ENCODE measurements around the gene TAGLN2.
"Not testable (repeated sequence)": the region's sequence is repeated elsewhere in the genome, so short reads cannot be mapped to it uniquely, and the experiment has no call there.

TAGLN2 gene

DNA sequence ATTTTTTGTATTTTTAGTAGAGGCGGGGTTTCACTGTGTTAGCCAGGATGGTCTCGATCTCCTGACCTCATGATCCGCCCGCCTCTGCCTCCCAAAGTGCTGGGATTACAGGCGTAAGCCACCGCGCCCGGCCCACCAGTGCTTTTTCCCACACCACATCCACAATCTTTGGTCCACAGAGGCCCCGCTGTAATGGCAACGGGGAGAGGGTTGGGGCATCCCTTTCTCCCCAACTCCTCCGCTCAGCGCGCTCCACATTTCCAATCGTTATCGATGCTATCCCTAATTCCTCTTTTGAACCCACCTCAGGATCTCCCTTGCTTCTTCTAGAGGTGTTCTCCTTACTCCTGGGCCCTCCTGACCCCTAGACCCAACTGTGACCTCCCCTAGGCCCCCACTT, 25.7 kb downstream of the TAGLN2 start:
- not testable (repeated sequence) for DNase-seq (ENCODE audit: low read depth)

DNA sequence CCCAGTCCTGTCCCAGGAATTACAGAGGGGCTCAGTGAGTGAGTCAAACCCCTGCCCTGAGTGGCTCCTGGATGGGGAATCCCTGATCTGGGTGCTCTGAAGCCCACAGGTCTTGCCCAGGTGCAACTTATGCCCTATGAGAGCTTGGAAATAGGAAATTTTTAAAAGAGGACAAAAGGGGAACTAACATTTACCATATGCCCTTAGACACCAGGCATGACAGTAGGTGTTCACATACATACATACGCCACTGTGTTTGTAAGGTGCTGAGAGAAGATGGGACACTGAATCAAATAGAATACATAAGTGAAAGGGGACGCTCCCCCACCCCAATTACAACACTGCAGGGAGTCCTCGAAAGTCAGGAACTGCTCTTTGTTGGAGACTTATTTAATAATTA, 26.8 kb downstream of the TAGLN2 start:
- DNase-seq (ENCODE audit: low read depth): no peak

DNA sequence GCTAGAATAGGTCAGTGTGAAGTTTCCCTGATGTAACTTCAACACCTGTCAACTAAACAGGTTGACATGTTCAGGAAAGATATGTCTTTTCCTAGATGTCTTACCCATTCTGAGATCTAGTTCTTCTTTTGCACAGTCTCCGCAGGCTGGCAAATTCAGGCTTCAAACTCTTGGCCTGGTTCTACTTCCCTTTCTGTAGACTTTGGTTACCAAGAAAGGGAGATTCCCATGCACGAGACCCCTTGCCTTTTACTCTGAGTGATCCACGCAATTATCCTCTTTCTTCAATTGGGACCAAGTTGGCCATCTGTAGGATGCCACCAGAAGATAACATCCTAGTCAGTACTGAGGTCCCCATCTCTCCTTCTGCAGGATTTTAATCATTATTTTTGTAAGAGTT, 27.3 kb downstream of the TAGLN2 start:
- DNase-seq (ENCODE audit: low read depth): no peak

DNA sequence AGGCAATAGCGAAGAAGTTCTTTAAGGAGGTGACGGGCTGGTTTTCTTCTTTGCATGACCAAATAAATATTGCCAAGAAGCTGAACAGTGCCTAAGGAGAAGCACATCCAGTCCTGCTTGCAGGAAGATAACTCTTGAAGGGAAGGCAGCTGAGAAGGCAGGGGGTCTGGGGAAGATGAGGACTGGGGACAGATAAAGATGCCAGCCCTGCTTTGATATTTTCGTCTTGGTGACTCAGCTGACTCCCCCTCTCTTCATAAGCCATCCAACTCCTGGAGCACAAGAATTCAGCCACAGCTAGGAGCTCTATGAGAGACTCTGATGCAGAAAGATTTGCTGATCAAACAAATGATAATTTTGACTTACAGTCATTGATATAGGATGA, 28.8 kb downstream of the TAGLN2 start:
- DNase-seq (ENCODE audit: low read depth): no peak

DNA sequence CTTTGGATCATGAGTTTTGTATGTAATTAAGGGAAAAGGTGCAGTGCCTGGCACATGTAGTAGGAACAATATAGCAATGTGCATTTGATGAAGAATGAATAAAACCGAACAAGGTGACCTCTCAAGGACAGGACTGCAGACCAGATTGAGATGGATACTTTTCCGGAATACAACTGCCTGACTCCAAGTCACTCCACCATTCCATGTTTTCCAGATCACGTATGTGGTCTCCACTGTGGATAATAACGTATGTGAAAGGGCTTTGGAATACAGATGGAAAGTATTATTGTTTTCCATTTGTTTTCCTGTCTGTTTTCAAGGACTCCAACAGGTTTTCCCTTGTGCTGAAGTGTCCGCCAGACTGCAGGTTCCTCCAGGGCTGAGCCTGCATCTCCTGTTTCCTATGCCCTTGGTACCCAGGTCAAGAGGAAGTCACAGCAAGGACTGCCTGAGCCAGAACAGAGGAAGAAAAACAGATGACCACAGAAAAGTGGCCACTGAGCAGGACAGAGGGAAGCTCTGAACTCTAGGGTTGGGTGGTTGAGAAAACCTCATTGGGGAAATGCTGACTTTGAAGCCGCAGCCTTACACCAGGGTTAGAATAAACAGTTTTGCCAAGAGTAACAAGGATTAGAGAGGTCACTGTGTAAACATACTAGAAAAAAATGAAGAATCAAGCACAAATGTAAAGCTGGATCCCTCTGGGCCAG, 29.3 kb downstream of the TAGLN2 start:
- no peak for DNase-seq (ENCODE audit: low read depth)

DNA sequence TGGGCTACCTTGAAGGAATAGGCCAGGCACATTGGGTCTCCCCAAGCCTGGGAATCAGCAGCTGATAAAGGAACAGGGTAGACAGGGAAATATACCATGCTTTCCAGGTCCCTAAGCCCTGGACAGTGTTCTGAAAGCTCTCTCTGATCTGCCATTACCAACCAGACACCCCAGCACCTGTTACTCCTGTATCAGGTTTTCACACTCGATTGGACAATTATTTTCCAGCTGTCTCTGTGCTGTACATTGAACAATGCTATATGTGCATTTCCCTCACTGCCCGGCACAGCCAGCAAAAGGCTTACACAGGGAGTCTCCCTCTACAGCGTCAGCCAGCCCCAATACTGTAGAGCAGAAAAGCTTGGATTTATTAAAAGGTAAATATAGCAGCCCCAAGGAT, 30.0 kb downstream of the TAGLN2 start:
- DNase-seq (ENCODE audit: low read depth): no peak

DNA sequence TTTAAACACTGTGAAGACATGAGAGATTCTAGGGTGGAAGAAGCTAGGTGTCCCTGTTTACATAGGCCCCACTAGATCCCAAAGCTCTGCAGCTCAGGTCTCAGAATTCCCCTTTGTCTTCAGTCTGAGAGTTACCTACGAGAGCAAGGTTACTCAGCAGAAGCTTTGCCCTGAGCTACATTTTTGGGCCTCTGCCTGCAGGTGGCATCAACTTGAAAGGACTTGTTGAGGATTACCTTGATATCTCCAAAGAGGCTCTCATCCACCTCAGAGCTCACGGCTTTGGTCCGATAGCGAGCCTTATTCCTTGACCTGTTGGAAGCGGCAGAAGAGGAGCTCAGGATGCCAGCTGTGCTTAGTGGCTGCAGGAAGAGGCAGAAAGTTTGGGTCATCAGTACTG, 32.4 kb downstream of the TAGLN2 start:
- DNase-seq (ENCODE audit: low read depth): no peak

DNA sequence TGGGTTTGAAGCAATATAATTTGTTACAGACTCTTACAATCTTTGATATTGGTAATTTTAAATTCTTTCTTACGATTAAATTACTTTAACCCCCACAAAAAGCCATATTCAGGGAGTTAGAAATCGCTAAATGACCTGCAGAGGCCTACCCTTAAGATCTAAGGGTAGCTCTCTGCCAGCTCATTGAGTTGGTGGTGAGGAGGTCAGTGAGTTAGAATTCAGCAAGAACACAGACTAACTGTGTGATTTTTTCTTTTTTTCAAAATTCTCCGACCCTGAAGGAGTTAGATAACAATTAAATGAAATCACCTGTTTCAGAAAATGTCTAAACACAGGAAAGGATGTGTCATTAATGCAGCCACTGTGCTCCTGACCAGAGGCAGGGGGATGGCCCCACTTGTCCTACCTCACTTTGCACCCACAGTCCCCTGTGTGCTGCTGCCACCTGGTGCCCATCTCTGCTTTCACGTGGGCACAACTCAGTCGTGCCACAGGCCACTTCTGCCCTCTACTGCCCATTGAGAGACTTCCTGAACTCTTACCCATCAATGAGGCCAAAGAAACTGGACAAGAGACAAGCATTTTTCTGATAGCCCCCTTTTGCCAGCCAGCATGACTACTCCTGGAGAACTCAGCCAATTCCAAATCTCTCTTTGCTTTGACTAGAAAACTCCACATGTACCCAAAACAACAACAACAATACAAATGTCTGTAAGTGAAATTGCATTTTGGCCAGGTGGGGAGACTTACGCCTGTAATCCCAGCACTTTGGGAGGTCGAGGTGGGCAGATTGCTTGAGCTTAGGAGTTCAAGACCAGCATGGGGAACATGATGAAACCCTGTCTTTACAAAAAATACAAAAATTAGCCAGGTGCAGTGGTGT, 33.8 kb downstream of the TAGLN2 start:
- peak; percentile 84 for DNase-seq (ENCODE audit: low read depth)

DNA sequence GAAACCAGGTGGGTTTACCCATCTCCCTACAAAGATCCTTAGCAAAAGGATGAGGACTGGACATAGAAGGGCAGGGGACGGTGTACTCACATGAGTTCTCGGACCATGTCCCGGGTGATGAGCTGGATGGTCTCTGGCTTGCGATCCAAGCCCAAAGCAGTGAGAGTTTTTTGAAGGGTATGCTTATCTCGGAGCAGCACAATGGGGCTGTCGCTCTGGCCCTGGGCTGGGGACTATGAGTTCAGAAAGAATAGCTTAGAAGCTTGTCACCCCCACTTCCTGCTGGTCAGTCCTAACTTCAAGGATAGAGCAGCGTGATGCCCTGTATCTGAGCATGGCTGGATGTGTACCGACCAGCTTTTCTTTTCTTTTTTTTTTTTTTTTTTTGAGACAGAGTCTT, 34.9 kb downstream of the TAGLN2 start:
- no peak for DNase-seq (ENCODE audit: low read depth)

DNA sequence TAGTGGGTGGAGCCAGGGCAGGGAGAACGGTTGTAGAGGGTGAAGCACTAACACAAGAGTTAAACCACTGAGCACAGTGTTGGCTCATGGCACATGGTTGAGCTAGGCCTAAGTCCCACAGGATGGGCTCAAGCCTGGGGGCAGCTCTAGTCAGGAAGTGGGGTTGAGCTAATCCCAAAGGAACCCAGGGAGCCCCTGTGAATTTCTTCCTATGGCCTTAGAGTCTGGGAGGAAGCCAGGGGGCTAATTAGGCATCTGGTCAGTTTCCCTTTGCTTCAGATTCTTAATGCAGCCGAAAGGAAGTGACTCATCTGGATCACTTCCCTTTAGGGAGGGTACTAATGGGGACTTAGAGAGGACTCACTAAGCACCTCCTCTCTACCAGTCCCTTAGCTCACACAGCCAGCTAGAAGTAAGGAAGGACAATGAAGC, 35.5 kb downstream of the TAGLN2 start:
- peak; percentile 91 for DNase-seq (ENCODE audit: low read depth)

DNA sequence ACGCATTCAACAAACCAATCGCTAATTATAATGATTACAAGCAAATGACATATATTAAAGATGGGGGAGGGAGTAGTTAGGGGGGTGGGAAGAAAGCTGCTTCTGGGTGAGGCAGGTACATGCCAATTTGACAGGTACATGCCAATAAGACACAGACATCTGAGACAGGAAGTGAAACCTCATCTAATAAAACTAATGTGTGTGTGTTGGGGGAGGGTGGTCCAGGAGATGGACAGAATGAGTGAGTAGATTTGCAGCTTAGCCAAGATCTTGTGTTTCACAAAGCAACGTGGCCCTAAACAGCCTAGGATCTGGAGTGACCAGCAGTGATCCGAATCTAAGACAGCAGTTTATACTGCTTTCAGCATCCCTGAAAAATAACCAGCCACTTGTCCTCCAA, 36.1 kb downstream of the TAGLN2 start:
- DNase-seq (ENCODE audit: low read depth): no peak

DNA sequence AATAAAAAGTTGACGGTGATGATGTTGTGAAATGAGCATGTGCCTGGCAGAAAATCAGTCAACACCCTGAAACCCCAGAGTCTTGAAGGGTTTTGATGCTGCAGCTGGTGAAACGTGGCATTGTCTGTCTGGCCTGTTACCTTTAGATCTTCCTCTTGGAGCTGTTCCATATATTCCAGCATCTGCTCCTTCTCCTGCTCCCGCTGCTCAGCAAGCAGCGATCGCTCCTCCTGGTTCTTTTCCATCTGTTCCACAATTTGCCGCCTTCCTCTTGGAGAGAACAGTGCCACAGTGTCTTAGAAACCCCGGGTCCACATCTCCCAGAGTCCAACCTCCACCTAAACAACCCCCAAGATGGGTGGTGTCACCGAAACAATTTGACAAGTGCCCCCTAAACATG, 41.0 kb downstream of the TAGLN2 start:
- DNase-seq (ENCODE audit: low read depth): no peak

DNA sequence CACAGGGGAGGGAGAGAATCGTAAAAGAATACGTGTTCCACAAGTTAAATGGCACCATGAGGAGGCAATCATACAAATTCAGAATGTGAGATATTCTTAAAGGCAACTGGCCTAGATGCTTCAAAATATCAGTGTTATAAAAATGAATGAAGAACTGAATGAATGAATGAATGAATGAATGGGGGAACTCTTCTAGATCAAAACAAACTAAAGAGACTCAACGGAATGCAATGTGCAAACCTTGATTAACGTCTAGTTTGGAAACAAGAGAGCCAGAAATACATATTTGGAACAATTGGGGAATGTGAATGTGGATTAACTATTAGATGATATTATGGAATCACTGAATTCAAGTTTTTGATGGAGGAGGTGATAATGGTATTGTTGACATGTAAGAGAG, 42.2 kb downstream of the TAGLN2 start:
- no peak for DNase-seq (ENCODE audit: low read depth)

DNA sequence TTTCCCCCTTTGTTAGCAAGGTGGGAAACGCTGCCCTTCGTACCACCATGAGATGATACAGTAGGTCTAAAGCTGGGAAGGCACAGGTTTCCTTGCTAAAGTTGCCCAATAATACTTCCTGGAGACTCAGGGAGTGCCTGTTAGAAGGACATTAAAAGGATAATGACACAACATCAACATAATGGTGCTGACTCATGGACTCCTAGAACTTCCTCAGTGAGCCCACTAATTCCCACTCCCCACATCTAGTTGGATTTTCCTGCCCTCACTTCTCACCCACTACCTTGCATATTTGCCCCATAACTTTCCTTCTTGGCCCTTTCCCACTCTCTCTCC, 42.8 kb downstream of the TAGLN2 start:
- DNase-seq (ENCODE audit: low read depth): peak; percentile 14

DNA sequence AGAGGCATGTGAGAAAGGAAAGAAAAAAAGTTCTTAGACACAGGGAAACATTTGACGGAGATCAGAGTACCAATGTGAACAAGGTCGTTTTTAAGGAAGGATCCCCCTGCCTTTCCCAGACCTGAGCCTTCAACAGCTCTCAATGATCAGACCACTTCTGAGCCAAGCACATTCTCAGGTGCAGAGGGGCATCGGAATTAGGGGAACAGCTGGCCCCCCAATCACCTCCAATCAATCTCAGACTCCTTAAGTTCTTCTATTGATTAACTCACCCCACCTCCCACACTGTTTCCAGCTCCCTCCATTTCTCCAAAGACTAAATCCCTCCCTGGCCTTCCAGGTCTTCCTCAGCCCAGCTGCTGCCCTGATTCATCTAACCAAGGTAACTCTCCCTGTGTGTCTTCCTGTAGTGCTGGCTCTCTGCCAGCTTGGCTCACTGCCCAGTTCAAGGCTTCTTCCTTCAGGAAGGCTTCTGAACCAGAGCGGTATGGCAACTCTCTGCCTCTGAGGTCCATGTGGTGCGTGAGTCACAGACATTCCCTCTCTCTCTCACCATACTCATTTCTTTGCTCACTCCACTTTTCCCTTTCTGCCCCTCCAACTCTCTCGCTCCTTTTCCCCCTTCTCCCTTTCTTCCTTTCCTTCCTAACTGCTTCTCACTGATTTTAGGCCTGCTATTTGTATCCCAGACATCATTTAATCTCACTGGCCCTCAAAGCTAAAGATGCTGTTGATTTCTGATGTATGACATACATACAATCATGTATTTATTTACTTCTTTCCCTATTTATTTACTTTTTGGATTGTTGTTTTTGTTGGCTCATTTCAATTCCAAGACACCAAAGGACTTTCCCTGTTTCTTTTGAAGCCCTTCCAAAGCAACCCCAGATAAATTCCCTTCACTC, 43.4 kb downstream of the TAGLN2 start:
- DNase-seq (ENCODE audit: low read depth): peak; percentile 90

DNA sequence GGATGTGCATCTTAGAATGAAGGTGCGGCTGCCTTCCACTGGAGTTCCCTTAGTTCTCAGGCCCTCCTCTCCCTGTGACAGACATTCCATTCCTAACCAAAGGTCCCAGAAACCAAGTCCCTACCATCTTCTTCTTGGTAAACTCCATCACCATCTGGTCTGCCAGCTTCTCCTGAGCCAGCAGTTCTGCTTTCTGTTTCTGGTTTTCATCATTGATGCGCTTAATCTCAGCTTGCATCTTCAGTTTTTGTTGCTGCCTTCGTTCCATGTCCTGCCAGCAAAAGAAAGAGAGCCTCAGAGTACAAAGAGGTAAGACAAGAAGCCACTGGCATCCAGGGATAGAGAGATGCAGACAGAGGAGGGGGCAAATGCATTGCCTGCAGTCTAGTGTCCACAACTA, 44.9 kb downstream of the TAGLN2 start:
- DNase-seq (ENCODE audit: low read depth): no peak

DNA sequence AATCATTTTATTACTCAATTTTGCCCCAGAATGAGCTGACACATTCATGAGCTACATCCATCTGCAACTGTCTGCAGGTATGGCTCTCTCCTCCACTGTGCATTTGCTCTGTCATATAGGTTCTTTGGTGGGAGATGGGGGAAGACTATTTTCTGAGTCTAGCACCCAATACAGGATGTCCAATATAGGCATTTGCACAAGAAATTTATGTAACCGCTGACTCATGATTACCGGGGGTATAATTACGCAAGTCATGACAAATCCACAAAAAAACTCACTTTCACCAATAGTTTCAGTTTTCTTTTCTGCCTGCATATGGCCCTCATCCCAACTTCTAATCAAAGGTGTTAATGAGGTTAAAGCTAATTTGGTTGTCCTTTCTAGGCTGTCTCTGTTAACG, 45.3 kb downstream of the TAGLN2 start:
- peak; percentile 72 for DNase-seq (ENCODE audit: low read depth)

DNA sequence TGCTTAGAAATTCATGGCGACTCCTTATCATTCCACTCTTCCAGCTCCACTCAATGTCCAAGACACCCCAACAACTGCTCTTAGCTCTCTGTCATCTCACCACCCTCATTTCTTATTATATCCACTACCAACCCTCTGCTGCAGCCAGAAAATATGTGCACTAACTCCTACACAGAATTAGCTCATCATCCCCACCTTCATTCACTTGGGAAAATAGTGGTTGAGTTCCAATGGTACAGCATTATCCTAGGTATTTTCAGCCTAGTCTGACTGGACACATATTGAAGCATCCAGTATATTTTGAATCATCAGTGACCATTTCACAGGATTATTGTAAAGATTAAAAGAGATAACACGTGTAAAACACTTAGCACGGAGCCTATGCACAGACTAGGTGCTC, 46.2 kb downstream of the TAGLN2 start:
- DNase-seq (ENCODE audit: low read depth): no peak

DNA sequence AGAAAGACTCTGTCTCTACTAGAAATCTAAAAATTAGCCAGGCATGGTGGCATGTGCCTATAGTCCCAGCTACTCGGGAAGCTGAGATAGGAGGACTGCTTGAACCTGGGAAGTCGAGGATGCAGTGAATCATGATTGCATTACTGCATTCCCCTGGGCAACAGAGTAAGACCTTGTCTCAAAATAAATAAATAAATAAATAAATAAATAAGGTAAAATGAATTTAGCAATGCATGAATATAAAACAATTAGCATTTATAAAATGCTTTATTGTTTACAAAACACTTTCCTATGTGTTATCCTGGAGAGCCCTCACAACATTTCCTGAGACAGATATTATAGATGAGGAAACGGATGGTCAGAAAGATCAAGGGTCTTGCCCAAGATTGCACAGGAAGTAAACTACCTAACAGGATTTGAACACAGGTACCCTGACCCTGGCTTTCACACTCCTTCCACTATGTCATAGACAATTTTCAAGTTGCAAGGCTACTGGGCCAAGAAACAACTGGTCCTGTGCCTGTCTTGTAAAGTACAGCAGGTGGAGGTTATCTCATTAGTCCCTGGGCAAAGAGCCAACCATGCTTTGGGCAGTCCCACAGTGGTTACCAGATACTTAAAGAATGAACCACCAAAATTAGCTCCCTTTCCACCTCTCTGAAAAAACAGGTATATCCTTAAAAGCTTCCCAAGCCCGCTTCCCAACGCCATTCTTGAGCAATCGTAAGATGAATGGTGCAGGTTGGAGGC, 47.4 kb downstream of the TAGLN2 start:
- no peak for DNase-seq (ENCODE audit: low read depth)

DNA sequence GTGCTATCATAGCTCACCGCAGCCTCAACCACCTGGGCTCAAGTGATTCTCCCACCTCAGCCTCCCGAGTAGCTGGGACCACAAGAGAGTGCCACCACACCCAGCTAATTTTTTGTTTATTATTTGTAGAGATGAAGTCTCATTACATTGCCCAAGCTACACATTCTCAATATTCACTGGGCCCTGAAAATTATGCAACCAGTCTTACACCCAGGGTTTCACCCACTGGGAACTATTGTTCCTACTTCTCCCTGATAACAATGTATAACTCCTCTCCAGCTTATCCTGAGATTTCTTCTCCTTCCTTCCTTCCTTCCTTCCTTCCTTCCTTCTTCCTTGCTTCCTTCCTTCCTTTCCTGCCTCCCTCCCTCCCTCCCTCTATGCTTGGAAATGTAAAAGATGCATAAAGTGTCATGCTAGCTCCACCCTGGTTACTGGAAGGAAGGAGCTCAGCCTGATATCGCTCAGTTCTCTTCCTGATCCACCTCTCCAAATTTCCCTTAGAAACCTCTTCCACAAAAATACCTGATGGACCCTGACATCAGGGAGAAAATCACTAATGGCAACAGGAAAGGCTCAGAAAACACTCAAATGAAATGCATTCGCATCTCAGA, 51.7 kb downstream of the TAGLN2 start:
- DNase-seq (ENCODE audit: low read depth): no peak

DNA sequence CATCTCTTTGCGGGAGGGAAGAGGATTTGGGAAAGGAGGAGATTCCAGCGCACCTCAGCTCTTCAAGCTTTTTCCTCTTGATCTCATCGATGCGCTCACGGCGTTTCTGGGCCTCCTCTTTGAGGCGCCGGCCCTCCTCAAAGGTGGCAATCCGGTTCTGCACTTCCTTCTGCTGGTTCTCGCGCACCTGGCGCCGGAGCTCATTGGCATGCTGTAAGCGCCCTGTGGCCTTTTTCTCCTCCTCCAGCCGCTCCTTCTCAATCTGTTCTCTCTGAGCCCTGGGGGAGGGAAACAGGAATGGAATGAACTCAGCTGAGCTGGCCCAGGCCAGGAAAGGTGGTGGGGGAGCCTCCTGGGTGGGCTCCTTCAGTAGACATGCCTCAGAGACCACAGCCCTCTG, 52.4 kb downstream of the TAGLN2 start:
- DNase-seq (ENCODE audit: low read depth): no peak

DNA sequence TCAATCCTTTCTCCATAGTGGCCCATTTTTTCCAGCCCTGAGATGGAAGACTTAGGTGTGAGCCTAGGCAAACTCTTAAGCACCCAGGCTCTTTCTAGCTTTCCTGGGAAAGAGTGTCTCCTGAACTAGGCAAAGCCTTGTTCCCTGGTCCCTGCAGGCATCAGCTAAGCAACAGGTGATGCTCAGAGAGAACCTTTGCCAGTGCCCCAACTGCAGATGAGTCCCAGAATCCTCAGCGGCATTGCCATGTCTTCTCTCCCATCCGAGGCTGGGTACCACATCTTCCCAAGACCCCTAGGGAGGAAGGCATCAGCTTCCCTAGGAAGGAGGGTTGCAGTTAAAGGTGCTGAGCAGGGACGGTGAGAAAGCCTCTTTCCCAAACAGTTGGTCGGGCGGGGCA, 54.6 kb downstream of the TAGLN2 start:
- no peak for DNase-seq (ENCODE audit: low read depth)
